Esophagus squamous epithelium (tissue), 5 donors: ENCODE measurements around the gene HMGCS2. TPM values are rescaled to one million over a fixed set of nuclear protein-coding genes. Genes with fewer than 3 reads are reported as not detected.
"Not testable (repeated sequence)": the region's sequence is repeated elsewhere in the genome, so short reads cannot be mapped to it uniquely, and the experiment has no call there.

Source experiments
- DNase-seq: peaks from one replicate; lab custom pipeline; 2025; lab: John Stamatoyannopoulos, UW
- H3K27ac ChIP-seq, 4 donors: fragments of 200-600 bp; sonication (generic); one replicate each; pipeline ENCODE4 v1.5.1; 2016 to 2019; ENCODE audit warnings: mild to moderate bottlenecking in 1 of 4
- H3K27me3 ChIP-seq, 4 donors: fragments of 200-600 bp; sonication (generic); 1 replicate in 3 of 4; 2 replicates in 1 of 4; pipeline versions ENCODE4 v1.5.1 to v1.6.0; 2017 to 2021; ENCODE audit warnings: antibody characterized with exemption in 1 of 4
- H3K36me3 ChIP-seq, 3 donors: fragments of 200-600 bp; sonication (generic); one replicate each; pipeline ENCODE4 v1.5.1; 2016 to 2019
- H3K4me1 ChIP-seq, 3 donors: fragments of 200-600 bp; sonication (generic); one replicate each; pipeline ENCODE4 v1.5.1; 2017 to 2019
- H3K4me3 ChIP-seq, 4 donors: fragments of 200-600 bp; sonication (generic); 1 replicate in 3 of 4; 2 replicates in 1 of 4; pipeline ENCODE4 v1.5.1; 2016 to 2019; ENCODE audit warnings: mild to moderate bottlenecking in 2 of 4, moderate library complexity in 1 of 4
- H3K9me3 ChIP-seq, 3 donors: fragments of 200-600 bp; sonication (generic); one replicate each; pipeline ENCODE4 v1.5.1; 2016 to 2019
- POLR2A ChIP-seq, 4 donors: fragments of 450-650 bp; IDR thresholded peaks; one replicate each; pipeline ENCODE4 v1.6.1; 2017; ENCODE audit warnings: antibody characterized with exemption in 4 of 4, mild to moderate bottlenecking in 4 of 4, moderate library complexity in 3 of 4
- WGBS, 2 donors: methylation state at CpG; one replicate each; pipeline ENCODE4 v1.1.5; 2018; 5-methylcytosine and 5-hydroxymethylcytosine counted together
- intact Hi-C: fragments of 100-400 bp; cut with DNase I; formaldehyde crosslinking; loops from one replicate; pipeline ENCODE4 v1.15.0; 2022
- total RNA-seq, 4 donors: library from RNA; depleted of rRNA; stranded (reverse); fragments of >200 nt; gene quantifications; one replicate each; pipeline ENCODE4 v1.1.0, GENCODE V29; 2016
- TF ChIP-seq, protein P1 (sequence below), 6 experiments: fragments of 450-650 bp in 4 of 6; fragments of 200-600 bp in 2 of 6; sonication (generic) in 2 of 6; IDR thresholded peaks; one replicate each; pipeline ENCODE4 v1.5.1; 2016 to 2019; ENCODE audit warnings: antibody characterized with exemption in 6 of 6, mild to moderate bottlenecking in 4 of 6, moderate library complexity in 4 of 6
- donor health status: DM: yes; HTN: yes; CAD: no.

The HMGCS2 gene
- total RNA-seq, 4 donors from 2014 or later = 1.1 to 27.0 (median 2.5) TPM; not detected in 1

DNA sequence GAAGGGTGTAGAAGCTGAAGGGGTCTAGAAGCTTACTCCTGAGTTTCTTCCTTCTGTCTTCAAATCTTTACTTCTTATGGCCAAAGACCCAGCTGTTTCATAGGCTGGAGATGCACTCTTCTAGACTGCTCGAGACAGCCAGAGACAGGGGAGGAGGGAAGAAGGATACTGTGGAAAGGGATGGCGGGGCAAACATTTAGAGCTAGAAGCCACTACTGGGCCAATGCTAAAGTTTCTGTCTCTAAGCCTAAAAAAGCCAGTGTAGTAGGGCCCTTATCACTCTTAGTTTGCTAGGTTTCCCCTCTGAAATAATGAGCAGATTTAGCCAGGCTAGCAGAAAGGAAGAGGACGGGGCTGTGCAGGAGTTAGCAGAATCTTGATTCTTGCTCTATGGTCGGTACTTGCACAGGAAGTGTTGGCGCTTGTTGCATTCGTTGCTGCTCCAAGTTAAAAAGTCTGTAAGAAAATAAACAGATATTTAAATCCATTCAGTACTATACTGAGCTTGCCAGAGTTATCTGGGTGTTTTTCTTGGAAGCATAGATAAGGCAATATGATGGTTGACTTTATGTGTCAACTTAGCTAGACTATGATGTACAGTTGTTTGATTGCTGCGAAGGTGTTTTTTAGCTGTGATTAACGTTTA is 25.6 kb upstream of the HMGCS2 start:
- DNase-seq = no peak
- WGBS, 2 donors = 58 to 78% methylated on average over 8 of the region's 8 CpGs
- TF ChIP-seq, protein P1, sequence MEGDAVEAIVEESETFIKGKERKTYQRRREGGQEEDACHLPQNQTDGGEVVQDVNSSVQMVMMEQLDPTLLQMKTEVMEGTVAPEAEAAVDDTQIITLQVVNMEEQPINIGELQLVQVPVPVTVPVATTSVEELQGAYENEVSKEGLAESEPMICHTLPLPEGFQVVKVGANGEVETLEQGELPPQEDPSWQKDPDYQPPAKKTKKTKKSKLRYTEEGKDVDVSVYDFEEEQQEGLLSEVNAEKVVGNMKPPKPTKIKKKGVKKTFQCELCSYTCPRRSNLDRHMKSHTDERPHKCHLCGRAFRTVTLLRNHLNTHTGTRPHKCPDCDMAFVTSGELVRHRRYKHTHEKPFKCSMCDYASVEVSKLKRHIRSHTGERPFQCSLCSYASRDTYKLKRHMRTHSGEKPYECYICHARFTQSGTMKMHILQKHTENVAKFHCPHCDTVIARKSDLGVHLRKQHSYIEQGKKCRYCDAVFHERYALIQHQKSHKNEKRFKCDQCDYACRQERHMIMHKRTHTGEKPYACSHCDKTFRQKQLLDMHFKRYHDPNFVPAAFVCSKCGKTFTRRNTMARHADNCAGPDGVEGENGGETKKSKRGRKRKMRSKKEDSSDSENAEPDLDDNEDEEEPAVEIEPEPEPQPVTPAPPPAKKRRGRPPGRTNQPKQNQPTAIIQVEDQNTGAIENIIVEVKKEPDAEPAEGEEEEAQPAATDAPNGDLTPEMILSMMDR (IDR thresholded peaks at IDR 0.05) = no peak
- no peak for TF ChIP-seq POLR2A (IDR thresholded peaks at IDR 0.05)

DNA sequence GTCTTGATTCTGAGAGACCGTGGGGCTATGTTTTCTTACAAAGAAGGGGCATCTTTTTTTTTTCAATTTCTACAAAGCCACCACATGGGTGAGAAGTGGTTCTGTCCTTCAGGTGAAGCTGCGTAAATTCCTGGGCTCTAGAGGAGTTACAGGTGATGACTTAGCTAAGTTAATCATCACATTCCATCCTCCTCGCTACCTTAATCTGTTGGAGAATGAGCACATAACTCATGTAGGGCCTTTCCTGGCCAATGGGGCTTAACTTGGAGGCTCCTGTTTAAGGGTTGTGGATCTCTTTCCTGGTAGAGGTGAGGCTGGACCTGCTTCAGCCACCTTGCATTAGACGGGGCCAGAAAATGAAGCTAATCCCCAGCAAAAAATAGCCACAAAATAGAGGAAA is 22.7 kb upstream of the HMGCS2 start:
- H3K9me3 ChIP-seq = no peaks in the 10 kb centered on the region
- H3K27me3 ChIP-seq = no peaks in the 10 kb centered on the region
- peak overlapping the region in 3 of 4 donors; percentile 41 to 76 (median 58) for H3K27ac ChIP-seq
- peaks cover 11 to 85% (median 30%) of the 10 kb centered on the region in 3 donors for H3K4me1 ChIP-seq
- no peak overlapping the region for H3K4me3 ChIP-seq
- 67 to 76% methylated on average over 3 to 4 of the region's 4 CpGs for WGBS, 2 donors
- no peak for DNase-seq
- no peak for TF ChIP-seq POLR2A (IDR thresholded peaks at IDR 0.05)
- TF ChIP-seq, protein P1 (IDR thresholded peaks at IDR 0.05) = no peak
- intact Hi-C loops = no loop called here
- H3K36me3 ChIP-seq = no peaks in the 10 kb centered on the region

More for the DNA sequence above, 25.6 kb upstream of the HMGCS2 start:
- H3K36me3 ChIP-seq = no peaks in the 10 kb centered on the region
- H3K27ac ChIP-seq = peak overlapping the region in 1 of 4 donors; percentile 7
- H3K27me3 ChIP-seq = no peaks in the 10 kb centered on the region
- H3K9me3 ChIP-seq = no peaks in the 10 kb centered on the region
- intact Hi-C loops = no loop called here
- H3K4me1 ChIP-seq = peaks cover 11 to 62% (median 20%) of the 10 kb centered on the region in 3 donors
- H3K4me3 ChIP-seq = no peak overlapping the region

DNA sequence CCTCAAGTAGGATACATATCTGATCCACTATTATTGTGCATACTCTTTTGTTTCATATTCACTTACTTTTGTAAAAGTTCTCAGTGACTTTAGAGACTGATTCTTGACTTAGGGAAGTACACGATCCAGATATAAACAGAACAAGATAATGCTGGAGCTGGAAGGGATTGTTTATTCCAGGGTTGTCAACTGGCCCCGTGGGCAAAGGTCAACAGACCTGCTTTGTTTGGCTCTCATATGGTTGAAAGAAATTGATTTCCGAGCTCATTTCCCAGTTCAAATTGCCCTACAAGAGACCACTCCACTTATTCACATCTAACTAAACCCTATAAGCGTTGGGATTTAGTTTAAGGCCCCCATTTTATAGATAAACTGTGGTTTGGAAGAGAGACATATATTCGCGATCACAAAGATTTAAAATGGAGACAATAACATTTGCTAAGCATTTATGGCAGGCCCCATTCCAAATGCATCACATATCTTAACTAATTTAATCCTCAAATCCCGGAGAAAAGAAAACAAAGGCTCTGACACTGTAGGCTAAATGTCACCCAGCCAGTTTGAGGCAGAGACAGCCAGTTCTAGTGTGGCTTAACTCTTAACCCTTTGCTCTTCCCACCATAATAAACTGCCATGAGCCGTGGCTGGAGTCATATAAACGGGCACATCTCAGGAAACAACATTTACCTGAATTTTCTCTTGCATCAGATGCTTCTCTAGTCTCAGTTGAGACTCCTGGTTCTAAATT is 21.9 kb upstream of the HMGCS2 start:
- H3K4me3 ChIP-seq = no peak overlapping the region
- no peak for TF ChIP-seq POLR2A (IDR thresholded peaks at IDR 0.05)
- TF ChIP-seq, protein P1 (IDR thresholded peaks at IDR 0.05) = no peak
- 26 to 38% methylated on average over 9 of the region's 9 CpGs for WGBS, 2 donors
- no peaks in the 10 kb centered on the region for H3K9me3 ChIP-seq
- no peak for DNase-seq
- peaks cover 13 to 88% (median 37%) of the 10 kb centered on the region in 3 donors for H3K4me1 ChIP-seq
- H3K27me3 ChIP-seq = no peaks in the 10 kb centered on the region
- intact Hi-C loops = no loop called here
- peak overlapping the region; percentile 11 to 76 (median 58) for H3K27ac ChIP-seq
- H3K36me3 ChIP-seq = no peaks in the 10 kb centered on the region

DNA sequence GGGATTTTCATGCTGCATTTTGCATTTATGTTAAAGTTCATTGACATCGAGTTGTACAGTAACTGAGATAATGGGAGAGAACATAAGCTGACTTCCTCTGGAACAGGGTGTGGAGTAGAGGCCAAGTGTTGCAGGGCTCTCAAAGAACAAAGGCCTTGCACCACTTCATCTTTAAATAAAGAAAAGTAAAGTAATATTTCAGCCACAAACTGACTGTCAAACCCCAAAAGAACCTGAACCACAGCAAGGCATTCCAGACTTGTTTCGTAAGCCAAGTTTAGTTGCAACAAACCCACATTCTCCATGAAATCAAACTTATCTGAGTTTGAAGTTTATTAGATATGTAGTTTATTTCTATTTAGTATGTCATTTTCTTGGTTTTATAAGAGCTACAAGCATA is 19.1 kb upstream of the HMGCS2 start:
- H3K4me3 ChIP-seq = no peak overlapping the region
- H3K36me3 ChIP-seq = no peaks in the 10 kb centered on the region
- DNase-seq = no peak
- H3K9me3 ChIP-seq = no peaks in the 10 kb centered on the region
- H3K4me1 ChIP-seq = peaks cover 31 to 89% (median 45%) of the 10 kb centered on the region in 3 donors
- intact Hi-C loops = no loop called here
- WGBS, 2 donors = 27 to 49% methylated on average over 2 of the region's 2 CpGs
- H3K27ac ChIP-seq = peak overlapping the region in 1 of 4 donors; percentile 68
- no peak for TF ChIP-seq POLR2A (IDR thresholded peaks at IDR 0.05)
- TF ChIP-seq, protein P1 (IDR thresholded peaks at IDR 0.05) = no peak
- no peaks in the 10 kb centered on the region for H3K27me3 ChIP-seq

DNA sequence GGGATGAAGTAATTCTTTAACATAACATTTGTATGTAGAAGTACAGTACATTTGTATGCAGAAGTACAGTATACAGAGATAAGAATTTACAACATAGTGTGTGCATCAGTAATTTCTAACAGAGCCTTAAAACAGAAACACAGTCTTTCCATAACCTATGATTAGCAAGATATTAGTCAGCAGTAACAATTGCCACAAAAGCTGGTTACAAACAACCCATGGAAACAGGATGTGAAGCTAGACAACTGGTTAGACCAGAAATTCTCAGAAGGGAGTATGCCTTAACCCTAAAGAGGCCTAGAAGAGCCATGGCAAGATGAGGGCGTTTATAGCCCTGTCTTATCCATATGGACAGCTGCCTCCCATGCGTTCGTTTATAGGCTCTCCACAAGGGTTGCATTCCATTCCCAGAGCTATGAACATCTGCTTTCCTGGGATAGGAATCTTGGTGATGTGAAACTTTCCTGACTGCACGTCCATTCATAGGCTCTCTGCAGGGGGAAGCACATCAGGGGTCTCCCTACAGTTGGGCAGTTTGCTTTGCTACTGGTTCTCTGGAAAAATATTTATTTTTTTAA is 17.9 kb upstream of the HMGCS2 start:
- H3K4me3 ChIP-seq, DNase-seq, intact Hi-C loops, H3K9me3 ChIP-seq, H3K27me3 ChIP-seq, H3K36me3 ChIP-seq: not testable (repeated sequence)
- Histone ChIP-seq H3K4me1 (peaks cover 35 to 86% (median 45%) of the 10 kb centered on the region in 3 donors), H3K27ac (peak overlapping the region; percentile 52 to 68 (median 58))
- WGBS, 2 donors = 48 to 49% methylated on average over 4 of the region's 4 CpGs

DNA sequence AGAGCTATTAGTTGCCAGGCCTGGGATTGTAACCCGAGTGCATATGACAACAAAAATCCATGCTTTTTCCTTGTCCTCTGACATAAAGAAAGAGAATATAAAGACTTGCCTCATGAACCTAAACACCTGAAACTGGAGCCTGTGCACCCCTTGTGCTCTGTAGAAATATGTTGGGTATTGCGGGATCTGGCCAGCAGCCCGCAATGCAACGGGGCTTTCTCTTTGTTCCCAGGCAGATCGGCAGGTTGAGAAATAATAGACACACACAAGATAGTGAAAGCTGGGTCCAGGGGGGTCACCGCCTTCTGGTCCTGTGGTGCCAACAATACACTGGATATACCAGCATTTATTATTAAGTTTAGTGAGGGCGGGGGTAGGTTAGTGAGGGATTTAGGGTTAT is 17.3 kb upstream of the HMGCS2 start:
- H3K36me3 ChIP-seq, H3K9me3 ChIP-seq, intact Hi-C loops, H3K27me3 ChIP-seq, H3K4me3 ChIP-seq, DNase-seq: not testable (repeated sequence)
- peak overlapping the region; percentile 52 to 68 (median 58) for H3K27ac ChIP-seq
- 50 to 63% methylated on average over 7 of the region's 7 CpGs for WGBS, 2 donors
- peaks cover 33 to 83% (median 43%) of the 10 kb centered on the region in 3 donors for H3K4me1 ChIP-seq
